GM15510 (cell line): ENCODE measurements around the gene SELENOM.

Experiments
- POLR2A ChIP-seq: IDR thresholded peaks from 3 replicates; pipeline ENCODE4 v1.6.1; 2011; ENCODE audit warnings: borderline replicate concordance; ENCODE audit not compliant: insufficient read length; ENCODE audit errors: extremely low read depth

SELENOM gene

DNA sequence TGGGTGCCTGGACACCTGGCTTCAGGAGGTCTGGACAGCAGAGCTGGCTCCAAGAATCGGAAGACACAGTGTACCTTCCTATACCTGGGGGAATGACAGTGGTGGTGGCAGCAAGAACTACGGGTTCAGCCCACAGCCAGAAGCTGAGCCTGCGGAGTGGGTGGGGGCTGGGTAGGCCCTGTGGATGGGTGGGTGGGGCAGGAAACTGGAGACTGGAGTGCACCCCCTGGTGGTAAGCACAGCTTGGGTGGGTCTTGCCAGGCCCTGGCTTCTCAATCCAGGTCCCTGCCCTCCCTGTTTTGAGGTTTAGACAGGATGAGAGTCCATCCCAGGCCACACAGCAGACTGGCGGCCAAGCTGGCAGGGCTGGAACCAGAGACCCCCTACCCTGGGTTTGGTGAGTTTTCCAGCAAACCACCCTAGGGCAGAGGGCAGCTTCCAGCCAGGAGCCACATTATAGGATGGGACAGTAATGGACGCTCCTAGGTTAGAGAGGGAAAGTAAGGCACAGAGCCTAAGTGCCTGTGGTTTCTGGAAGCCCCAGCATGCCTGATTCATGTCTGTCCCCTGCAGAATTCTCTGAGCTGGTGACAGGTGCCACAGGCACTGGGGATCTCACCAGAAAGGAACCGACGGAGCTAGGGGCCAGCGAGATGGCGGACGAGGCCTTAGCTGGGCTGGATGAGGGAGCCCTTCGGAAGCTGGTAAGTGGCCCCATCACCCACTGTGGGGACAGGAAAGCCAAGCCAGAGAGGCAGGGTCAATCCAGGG is 24.6 kb downstream of the SELENOM start:
- TF ChIP-seq POLR2A = no peak

GRCh38 chr22:31081963-31082605 is 25.3 kb downstream of the SELENOM start:
- no peak for TF ChIP-seq POLR2A

DNA sequence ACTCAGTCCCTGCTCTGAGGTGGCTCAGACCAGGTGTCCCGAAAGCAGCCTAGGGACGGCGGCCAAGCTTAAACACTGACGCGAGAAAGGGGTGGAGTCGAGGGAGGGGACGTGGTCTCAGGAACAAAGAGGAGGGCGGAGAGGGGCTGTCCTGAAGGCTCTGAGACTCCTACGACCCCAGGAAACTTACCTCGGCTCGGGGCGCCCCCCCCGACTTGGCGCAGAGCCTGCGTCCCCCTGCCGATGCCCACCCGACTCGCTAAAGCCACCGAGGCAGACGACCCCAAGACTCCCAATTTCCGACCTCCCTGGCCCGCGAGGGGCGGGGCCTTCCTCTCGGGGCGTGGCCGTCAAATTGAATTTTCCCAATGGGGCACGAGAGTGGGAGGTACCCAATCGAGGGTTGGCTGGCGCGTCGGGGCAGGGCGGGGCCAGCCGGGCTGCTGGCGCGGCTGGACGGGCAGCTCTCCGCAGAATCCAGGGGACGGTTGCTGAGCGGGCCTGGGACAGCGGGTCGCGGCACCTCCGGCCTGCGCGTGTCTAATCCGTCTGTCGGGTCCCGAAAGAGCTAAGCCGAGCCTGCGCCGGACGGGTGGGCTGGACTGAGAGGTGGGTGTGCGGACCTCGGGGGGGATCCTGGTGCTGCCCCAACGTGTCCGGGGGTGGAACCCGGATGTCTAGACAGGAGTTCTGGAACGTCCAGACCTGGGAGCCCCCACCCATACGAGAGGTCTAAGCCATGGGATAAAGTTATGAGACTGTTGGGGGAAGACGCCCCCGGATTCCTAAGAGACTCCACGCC is 26.3 kb downstream of the SELENOM start, which contains the start of gene SMTN:
Gene SMTN, plus strand, starts transcription at position 471 of the 802 bp plus-strand sequence. CDS start 1,941 bp downstream, outside the sequence.
- peak; percentile 82 for TF ChIP-seq POLR2A

GRCh38 chr22:31080164-31080847 is 27.1 kb downstream of the SELENOM start:
- no peak for TF ChIP-seq POLR2A

GRCh38 chr22:31079095-31079642 is 28.2 kb downstream of the SELENOM start:
- no peak for TF ChIP-seq POLR2A

- no peak for TF ChIP-seq POLR2A
These were observed 29.7 kb downstream of the SELENOM start for GRCh38 chr22:31077681-31078080.

DNA sequence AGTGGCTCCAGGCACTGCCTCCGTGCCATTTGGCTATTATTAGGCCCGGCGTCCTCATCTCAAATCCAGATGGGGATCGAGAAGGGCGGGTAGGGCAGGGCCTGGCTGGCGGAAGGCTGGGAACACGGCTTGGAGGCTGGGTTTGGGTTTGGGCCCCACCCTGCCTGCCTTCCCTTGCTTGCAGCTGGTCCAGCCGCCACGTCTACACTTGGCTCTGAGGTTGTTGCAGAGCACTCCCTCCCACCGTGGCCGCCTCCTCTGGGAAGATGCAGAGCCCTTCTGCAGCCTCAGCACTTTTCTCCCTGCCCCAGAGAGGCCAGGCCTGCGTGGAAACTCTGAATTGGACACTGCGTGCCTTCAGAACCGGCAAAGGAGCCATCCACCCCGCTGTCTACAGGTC is 31.4 kb downstream of the SELENOM start:
- TF ChIP-seq POLR2A = no peak

DNA sequence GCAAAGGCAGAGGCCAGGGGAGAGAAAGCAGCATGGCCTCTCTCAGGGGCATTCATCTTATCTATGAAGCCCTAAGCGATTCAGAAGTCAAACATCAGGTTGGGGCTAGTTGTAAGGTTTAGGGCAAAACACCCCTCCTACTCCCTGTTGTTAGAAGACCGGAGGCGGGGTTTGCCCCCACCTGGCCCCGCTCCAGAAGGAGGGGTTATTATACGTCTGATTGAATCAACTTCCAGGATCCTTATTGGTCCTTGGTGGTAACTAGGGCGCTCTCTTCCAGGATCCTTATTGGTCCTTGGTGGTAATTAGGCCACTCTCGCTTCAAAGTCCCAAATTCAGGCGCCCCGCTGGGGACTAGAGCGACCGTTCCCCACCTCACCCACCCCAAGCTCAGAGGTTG is 38.4 kb downstream of the SELENOM start:
- no peak for TF ChIP-seq POLR2A

GRCh38 chr22:31064369-31064768 is 43.0 kb downstream of the SELENOM start:
- TF ChIP-seq POLR2A = no peak

DNA sequence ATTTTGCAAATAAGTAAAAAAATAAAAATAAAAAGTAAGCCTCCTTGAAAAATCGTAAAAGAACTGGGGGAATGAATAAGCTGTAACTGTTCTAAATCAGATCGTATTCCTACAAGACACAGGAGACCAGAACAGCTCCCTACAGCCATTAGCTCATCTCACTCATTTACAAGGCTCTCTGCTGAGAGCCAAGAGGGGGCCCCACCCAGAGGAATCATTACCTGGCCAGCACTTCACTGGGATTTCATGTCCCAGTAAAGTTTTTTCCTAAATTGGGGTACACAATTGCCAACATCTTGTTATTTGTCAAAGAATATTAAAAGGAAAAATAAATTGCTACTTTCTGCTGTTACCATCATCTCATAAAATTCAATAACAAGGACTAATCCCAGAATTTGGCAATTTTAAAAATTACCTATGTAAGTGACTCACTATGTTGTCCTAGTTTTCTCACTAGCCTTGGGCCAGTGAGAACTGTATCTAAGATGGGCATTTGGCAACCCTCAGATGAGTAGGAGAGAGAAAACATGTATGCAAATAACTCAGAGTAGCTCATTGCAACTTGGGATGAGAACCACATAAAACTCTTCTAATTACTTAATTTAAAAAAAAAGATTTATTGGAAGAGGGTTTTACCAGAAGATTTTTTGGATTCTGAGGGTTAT is 44.7 kb downstream of the SELENOM start:
- TF ChIP-seq POLR2A = no peak

DNA sequence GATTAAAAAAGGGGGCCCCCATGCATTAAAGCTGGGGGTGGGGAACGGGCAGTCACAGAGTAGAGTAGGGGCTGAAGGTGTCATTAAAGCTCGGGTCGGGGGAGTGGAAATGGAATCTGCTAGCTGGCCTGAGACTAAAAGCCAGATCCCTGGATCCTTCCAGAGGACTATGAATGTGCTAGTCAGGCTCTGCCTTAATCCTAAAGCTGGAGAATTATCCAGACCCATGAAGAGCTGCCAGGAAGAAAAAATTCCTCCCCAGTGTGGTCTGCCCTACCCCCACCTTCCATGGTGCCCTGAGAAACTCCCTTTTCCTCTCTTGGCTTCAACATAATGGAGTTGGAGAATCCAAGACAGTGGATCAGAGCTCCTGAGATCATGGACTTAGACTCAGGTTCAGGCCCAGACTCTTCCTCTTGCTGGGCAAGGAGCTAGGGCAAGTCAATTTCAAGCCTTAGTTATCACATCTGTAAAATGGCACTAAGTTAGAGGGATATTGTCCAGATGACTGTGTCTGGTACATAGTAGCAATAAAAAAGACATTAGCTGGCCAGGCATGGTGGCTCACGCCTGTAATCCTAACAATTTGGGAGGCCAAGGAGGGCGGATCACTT is 50.3 kb downstream of the SELENOM start:
- no peak for TF ChIP-seq POLR2A

- no peak for TF ChIP-seq POLR2A
These were observed 51.7 kb downstream of the SELENOM start for GRCh38 chr22:31055635-31056159.

DNA sequence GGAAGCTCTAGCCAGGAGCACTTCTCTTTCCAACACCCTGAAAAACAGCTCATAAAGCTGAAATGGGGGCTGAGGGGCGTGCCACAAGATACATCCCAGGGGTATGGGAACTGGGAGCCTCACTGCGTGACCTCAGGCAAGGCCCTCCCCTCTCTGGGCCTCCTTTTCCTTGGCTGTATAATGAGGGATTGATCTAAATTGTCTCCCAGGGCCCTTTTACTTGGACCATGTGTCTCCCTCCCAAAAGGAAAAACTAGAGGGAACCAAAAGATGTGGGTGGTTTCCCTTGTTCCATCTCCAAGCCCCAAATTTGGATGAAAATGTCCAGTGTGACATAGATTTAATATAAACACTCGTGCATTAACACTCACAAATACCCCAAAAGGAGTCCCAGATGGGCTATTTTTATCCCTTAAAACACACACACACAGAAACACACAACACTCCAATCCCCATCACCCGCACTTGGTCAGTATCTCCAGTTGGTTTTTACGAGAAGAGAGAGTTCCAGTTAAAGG is 52.2 kb downstream of the SELENOM start:
- TF ChIP-seq POLR2A = no peak
